GM23338 (cell line): ENCODE results near the gene DPH2. TPM values are rescaled to one million over a fixed set of nuclear protein-coding genes. Genes with fewer than 3 reads are reported as not detected.

Source experiments
- ATAC-seq: fragments of 200-7000 bp; cut with Tn5 transposase; 3 replicates; pipeline ENCODE4 v1.9.1; 2020
- DNase-seq: peaks from one replicate; pipeline ENCODE4 v3.0.0-alpha.2; 2015; ENCODE audit warnings: low spot score
- H2AFZ ChIP-seq: fragments of 200-600 bp; sonication (generic); 2 replicates; pipeline ENCODE4 v1.8.0; 2016; ENCODE audit warnings: antibody characterized with exemption, mild to moderate bottlenecking, moderate library complexity
- H3F3A ChIP-seq: fragments of 200-600 bp; sonication (generic); replicated peaks from 2 replicates; pipeline ENCODE4 v1.8.0; 2017; ENCODE audit warnings: antibody characterized with exemption, mixed run types, low read depth
- H3K27ac ChIP-seq: fragments of 200-600 bp; sonication (generic); 2 replicates; pipeline ENCODE4 v1.6.1; 2016; ENCODE audit warnings: low read depth
- H3K27me3 ChIP-seq: fragments of 200-600 bp; sonication (generic); 2 replicates; pipeline ENCODE4 v1.8.0; 2016; ENCODE audit warnings: mild to moderate bottlenecking, mixed run types, moderate library complexity; ENCODE audit not compliant: insufficient read depth
- H3K36me3 ChIP-seq: fragments of 200-600 bp; sonication (generic); 2 replicates; pipeline ENCODE4 v1.8.0; 2016; ENCODE audit warnings: mild to moderate bottlenecking; ENCODE audit not compliant: insufficient read depth
- H3K4me1 ChIP-seq: fragments of 200-600 bp; sonication (generic); 2 replicates; pipeline ENCODE4 v1.8.0; 2016; ENCODE audit warnings: mild to moderate bottlenecking, moderate library complexity; ENCODE audit not compliant: insufficient read depth
- H3K4me2 ChIP-seq: fragments of 200-600 bp; sonication (generic); 2 replicates; pipeline ENCODE4 v1.7.1; 2017; ENCODE audit warnings: mixed run types
- H3K4me3 ChIP-seq: fragments of 200-600 bp; sonication (generic); 2 replicates; pipeline ENCODE4 v1.6.1; 2016; ENCODE audit warnings: mixed run types
- H3K79me2 ChIP-seq: fragments of 200-600 bp; sonication (generic); replicated peaks from 2 replicates; pipeline ENCODE4 v1.8.0; 2017; ENCODE audit warnings: mild to moderate bottlenecking; ENCODE audit not compliant: insufficient read depth
- H3K9me2 ChIP-seq: fragments of 200-600 bp; sonication (generic); 2 replicates; pipeline ENCODE4 v1.8.0; 2017; ENCODE audit not compliant: insufficient read depth
- H4K20me1 ChIP-seq: fragments of 200-600 bp; sonication (generic); replicated peaks from 2 replicates; pipeline ENCODE4 v1.8.0; 2017; ENCODE audit warnings: mild to moderate bottlenecking; ENCODE audit not compliant: insufficient read depth
- H3K27ac Mint-ChIP-seq: 2 replicates; pipeline ENCODE4 v1.8.0; 2020; ENCODE audit warnings: inconsistent platforms, mild to moderate bottlenecking, moderate library complexity, mixed read lengths
- H3K27me3 Mint-ChIP-seq: 3 replicates; pipeline ENCODE4 v1.8.0; 2022; ENCODE audit warnings: low read depth, mild to moderate bottlenecking, moderate library complexity, mixed read lengths, inconsistent platforms; ENCODE audit not compliant: insufficient read depth, poor library complexity
- H3K36me3 Mint-ChIP-seq: 3 replicates; pipeline ENCODE4 v1.8.0; 2021; ENCODE audit warnings: low read depth, mild to moderate bottlenecking, inconsistent platforms, moderate library complexity, mixed read lengths
- H3K4me1 Mint-ChIP-seq: 3 replicates; pipeline ENCODE4 v1.8.0; 2020; ENCODE audit warnings: mild to moderate bottlenecking, inconsistent platforms, mixed read lengths
- H3K4me3 Mint-ChIP-seq: 3 replicates; pipeline ENCODE4 v1.8.0; 2021; ENCODE audit warnings: moderate library complexity, mild to moderate bottlenecking, inconsistent platforms, mixed read lengths
- H3K9me3 Mint-ChIP-seq: 3 replicates; pipeline ENCODE4 v1.8.0; 2020; ENCODE audit warnings: moderate library complexity, mild to moderate bottlenecking, inconsistent platforms, mixed read lengths
- CREB1 ChIP-seq: fragments of 250-450 bp; sonication (Bioruptor Pico); IDR thresholded peaks from 2 replicates; pipeline ENCODE4 v1.5.0; 2020; ENCODE audit warnings: low read depth, mild to moderate bottlenecking, moderate library complexity
- EZH2 ChIP-seq: fragments of 200-600 bp; sonication (generic); IDR thresholded peaks from one replicate; pipeline ENCODE4 v1.8.0; 2017; ENCODE audit warnings: antibody characterized with exemption, mild to moderate bottlenecking, low read depth; ENCODE audit not compliant: unreplicated experiment
- EZH2phosphoT487 ChIP-seq: fragments of 200-600 bp; sonication (generic); IDR thresholded peaks from one replicate; pipeline ENCODE4 v1.8.1; 2018; ENCODE audit warnings: antibody characterized with exemption; ENCODE audit not compliant: unreplicated experiment
- JUNB ChIP-seq: IDR thresholded peaks from one replicate; pipeline ENCODE4 v1.6.1; 2016; ENCODE audit warnings: antibody characterized with exemption; ENCODE audit not compliant: unreplicated experiment
- NANOG ChIP-seq: IDR thresholded peaks from 2 replicates; pipeline ENCODE4 v1.6.1; 2016; ENCODE audit warnings: antibody characterized with exemption, borderline replicate concordance
- POLR2AphosphoS5 ChIP-seq: IDR thresholded peaks from 2 replicates; pipeline ENCODE4 v1.6.1; 2016; ENCODE audit warnings: antibody characterized with exemption, low read depth
- STAT1 ChIP-seq: IDR thresholded peaks from one replicate; pipeline ENCODE4 v1.6.1; 2016; ENCODE audit warnings: antibody characterized with exemption; ENCODE audit not compliant: unreplicated experiment
- ZNF114 ChIP-seq: fragments of 250-450 bp; sonication (Bioruptor Pico); IDR thresholded peaks from 2 replicates; pipeline ENCODE4 v1.5.0; 2020; ENCODE audit warnings: mild to moderate bottlenecking, moderate library complexity
- ZNF331 ChIP-seq: fragments of 250-450 bp; sonication (Bioruptor Pico); IDR thresholded peaks from 2 replicates; pipeline ENCODE4 v1.5.0; 2020; ENCODE audit warnings: low read depth, mild to moderate bottlenecking, moderate library complexity
- polyA plus RNA-seq: library from polyadenylated mRNA; unstranded; fragments of >200 nt; fragmentation: Nextera tagmentation; extraction: Ambion mirVana; gene quantifications from 2 replicates; pipeline ENCODE4 v1.2.1, GENCODE V29; 2016
- total RNA-seq: library from RNA; depleted of rRNA; stranded (reverse); fragments of >200 nt; shearing (Covaris generic); gene quantifications from 2 replicates; pipeline ENCODE4 v1.2.3, GENCODE V29; 2014
- TF ChIP-seq, protein P1 (sequence below): IDR thresholded peaks from one replicate; pipeline ENCODE4 v1.6.1; 2018; ENCODE audit warnings: antibody characterized with exemption; ENCODE audit not compliant: unreplicated experiment
- TF ChIP-seq, protein P2 (sequence below): IDR thresholded peaks from 2 replicates; pipeline ENCODE4 v1.6.1; 2016; ENCODE audit warnings: antibody characterized with exemption
- TF ChIP-seq, protein P3 (sequence below), 2 experiments: fragments of 200-600 bp in 1 of 2; sonication (generic) in 1 of 2; conservative IDR thresholded peaks; 2 replicates each; pipeline versions ENCODE4 v1.5.1 to v1.6.1; 2016 to 2017; ENCODE audit warnings: antibody characterized with exemption in 2 of 2, low read depth in 2 of 2, mild to moderate bottlenecking in 2 of 2, moderate library complexity in 1 of 2
- TF ChIP-seq, protein P4 (sequence below): fragments of 250-450 bp; sonication (Bioruptor Pico); IDR thresholded peaks from 2 replicates; pipeline ENCODE4 v1.5.0; 2020; ENCODE audit warnings: mild to moderate bottlenecking, moderate library complexity

The DPH2 gene
- total and polyA plus RNA-seq, 2 experiments from 2014 or later: 32.1 to 90.3 TPM

DNA sequence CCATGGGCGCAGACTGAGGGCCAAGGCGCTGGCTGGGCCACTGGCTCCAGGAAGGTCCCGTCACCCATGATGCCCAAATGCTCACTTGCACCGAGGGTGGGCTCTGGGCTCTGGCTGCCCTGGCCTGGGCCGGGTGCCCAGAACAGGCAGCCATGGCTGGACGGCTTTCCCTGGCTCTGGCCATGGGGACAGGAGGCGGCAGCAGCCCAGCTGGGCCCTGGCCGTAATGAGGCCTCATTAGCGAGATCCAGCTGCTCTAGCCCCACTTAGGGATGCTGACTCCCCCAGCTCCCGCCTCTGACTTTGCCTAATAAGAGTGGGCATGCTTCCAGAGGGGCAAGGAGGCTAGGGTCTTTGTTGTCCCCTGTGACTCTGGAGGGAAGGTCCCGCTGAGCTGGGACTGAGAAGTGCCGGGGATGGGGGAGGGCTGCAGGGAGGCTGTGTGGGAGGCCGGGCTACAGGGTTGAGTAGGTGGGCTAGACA is 49.7 kb downstream of the DPH2 start:
- peaks cover 5% of the 10 kb centered on the region for H3K27me3 Mint-ChIP-seq
- H3K4me3 ChIP-seq: no peak overlapping the region
- H3K27me3 ChIP-seq: no peaks in the 10 kb centered on the region
- H3K27ac Mint-ChIP-seq: no peak overlapping the region
- no peaks in the 10 kb centered on the region for H3K79me2 ChIP-seq
- DNase-seq (no peak), ATAC-seq (no peak; the same call in 2 of the 3 replicates)
- no peak overlapping the region for H3K4me2 ChIP-seq
- H3K27ac ChIP-seq: no peak overlapping the region
- no peaks in the 10 kb centered on the region for H3K4me1 ChIP-seq
- H2AFZ ChIP-seq: no peak overlapping the region
- H3K4me3 Mint-ChIP-seq: no peak overlapping the region
- H3K36me3 Mint-ChIP-seq: peaks cover 46% of the 10 kb centered on the region
- peaks cover 5% of the 10 kb centered on the region for H3K4me1 Mint-ChIP-seq
- H4K20me1 ChIP-seq: no peaks in the 10 kb centered on the region; the same call in 1 of the 2 replicates
- TF ChIP-seq, protein P1, sequence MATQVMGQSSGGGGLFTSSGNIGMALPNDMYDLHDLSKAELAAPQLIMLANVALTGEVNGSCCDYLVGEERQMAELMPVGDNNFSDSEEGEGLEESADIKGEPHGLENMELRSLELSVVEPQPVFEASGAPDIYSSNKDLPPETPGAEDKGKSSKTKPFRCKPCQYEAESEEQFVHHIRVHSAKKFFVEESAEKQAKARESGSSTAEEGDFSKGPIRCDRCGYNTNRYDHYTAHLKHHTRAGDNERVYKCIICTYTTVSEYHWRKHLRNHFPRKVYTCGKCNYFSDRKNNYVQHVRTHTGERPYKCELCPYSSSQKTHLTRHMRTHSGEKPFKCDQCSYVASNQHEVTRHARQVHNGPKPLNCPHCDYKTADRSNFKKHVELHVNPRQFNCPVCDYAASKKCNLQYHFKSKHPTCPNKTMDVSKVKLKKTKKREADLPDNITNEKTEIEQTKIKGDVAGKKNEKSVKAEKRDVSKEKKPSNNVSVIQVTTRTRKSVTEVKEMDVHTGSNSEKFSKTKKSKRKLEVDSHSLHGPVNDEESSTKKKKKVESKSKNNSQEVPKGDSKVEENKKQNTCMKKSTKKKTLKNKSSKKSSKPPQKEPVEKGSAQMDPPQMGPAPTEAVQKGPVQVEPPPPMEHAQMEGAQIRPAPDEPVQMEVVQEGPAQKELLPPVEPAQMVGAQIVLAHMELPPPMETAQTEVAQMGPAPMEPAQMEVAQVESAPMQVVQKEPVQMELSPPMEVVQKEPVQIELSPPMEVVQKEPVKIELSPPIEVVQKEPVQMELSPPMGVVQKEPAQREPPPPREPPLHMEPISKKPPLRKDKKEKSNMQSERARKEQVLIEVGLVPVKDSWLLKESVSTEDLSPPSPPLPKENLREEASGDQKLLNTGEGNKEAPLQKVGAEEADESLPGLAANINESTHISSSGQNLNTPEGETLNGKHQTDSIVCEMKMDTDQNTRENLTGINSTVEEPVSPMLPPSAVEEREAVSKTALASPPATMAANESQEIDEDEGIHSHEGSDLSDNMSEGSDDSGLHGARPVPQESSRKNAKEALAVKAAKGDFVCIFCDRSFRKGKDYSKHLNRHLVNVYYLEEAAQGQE: no peak
- TF ChIP-seq EZH2phosphoT487 (no peak), CREB1 (CRISPR knock-in tag) (no peak), JUNB (no peak), STAT1 (no peak), ZNF331 (CRISPR knock-in tag) (no peak), POLR2AphosphoS5 (no peak), EZH2 (no peak), ZNF114 (CRISPR knock-in tag) (no peak), NANOG (no peak)
- TF ChIP-seq, protein P2, sequence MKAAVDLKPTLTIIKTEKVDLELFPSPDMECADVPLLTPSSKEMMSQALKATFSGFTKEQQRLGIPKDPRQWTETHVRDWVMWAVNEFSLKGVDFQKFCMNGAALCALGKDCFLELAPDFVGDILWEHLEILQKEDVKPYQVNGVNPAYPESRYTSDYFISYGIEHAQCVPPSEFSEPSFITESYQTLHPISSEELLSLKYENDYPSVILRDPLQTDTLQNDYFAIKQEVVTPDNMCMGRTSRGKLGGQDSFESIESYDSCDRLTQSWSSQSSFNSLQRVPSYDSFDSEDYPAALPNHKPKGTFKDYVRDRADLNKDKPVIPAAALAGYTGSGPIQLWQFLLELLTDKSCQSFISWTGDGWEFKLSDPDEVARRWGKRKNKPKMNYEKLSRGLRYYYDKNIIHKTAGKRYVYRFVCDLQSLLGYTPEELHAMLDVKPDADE: no peak
- TF ChIP-seq, protein P3, sequence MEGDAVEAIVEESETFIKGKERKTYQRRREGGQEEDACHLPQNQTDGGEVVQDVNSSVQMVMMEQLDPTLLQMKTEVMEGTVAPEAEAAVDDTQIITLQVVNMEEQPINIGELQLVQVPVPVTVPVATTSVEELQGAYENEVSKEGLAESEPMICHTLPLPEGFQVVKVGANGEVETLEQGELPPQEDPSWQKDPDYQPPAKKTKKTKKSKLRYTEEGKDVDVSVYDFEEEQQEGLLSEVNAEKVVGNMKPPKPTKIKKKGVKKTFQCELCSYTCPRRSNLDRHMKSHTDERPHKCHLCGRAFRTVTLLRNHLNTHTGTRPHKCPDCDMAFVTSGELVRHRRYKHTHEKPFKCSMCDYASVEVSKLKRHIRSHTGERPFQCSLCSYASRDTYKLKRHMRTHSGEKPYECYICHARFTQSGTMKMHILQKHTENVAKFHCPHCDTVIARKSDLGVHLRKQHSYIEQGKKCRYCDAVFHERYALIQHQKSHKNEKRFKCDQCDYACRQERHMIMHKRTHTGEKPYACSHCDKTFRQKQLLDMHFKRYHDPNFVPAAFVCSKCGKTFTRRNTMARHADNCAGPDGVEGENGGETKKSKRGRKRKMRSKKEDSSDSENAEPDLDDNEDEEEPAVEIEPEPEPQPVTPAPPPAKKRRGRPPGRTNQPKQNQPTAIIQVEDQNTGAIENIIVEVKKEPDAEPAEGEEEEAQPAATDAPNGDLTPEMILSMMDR (conservative IDR thresholded peaks at IDR 0.05; ENCODE audit: low read depth in 2 of 2): no peak
- TF ChIP-seq, protein P4, sequence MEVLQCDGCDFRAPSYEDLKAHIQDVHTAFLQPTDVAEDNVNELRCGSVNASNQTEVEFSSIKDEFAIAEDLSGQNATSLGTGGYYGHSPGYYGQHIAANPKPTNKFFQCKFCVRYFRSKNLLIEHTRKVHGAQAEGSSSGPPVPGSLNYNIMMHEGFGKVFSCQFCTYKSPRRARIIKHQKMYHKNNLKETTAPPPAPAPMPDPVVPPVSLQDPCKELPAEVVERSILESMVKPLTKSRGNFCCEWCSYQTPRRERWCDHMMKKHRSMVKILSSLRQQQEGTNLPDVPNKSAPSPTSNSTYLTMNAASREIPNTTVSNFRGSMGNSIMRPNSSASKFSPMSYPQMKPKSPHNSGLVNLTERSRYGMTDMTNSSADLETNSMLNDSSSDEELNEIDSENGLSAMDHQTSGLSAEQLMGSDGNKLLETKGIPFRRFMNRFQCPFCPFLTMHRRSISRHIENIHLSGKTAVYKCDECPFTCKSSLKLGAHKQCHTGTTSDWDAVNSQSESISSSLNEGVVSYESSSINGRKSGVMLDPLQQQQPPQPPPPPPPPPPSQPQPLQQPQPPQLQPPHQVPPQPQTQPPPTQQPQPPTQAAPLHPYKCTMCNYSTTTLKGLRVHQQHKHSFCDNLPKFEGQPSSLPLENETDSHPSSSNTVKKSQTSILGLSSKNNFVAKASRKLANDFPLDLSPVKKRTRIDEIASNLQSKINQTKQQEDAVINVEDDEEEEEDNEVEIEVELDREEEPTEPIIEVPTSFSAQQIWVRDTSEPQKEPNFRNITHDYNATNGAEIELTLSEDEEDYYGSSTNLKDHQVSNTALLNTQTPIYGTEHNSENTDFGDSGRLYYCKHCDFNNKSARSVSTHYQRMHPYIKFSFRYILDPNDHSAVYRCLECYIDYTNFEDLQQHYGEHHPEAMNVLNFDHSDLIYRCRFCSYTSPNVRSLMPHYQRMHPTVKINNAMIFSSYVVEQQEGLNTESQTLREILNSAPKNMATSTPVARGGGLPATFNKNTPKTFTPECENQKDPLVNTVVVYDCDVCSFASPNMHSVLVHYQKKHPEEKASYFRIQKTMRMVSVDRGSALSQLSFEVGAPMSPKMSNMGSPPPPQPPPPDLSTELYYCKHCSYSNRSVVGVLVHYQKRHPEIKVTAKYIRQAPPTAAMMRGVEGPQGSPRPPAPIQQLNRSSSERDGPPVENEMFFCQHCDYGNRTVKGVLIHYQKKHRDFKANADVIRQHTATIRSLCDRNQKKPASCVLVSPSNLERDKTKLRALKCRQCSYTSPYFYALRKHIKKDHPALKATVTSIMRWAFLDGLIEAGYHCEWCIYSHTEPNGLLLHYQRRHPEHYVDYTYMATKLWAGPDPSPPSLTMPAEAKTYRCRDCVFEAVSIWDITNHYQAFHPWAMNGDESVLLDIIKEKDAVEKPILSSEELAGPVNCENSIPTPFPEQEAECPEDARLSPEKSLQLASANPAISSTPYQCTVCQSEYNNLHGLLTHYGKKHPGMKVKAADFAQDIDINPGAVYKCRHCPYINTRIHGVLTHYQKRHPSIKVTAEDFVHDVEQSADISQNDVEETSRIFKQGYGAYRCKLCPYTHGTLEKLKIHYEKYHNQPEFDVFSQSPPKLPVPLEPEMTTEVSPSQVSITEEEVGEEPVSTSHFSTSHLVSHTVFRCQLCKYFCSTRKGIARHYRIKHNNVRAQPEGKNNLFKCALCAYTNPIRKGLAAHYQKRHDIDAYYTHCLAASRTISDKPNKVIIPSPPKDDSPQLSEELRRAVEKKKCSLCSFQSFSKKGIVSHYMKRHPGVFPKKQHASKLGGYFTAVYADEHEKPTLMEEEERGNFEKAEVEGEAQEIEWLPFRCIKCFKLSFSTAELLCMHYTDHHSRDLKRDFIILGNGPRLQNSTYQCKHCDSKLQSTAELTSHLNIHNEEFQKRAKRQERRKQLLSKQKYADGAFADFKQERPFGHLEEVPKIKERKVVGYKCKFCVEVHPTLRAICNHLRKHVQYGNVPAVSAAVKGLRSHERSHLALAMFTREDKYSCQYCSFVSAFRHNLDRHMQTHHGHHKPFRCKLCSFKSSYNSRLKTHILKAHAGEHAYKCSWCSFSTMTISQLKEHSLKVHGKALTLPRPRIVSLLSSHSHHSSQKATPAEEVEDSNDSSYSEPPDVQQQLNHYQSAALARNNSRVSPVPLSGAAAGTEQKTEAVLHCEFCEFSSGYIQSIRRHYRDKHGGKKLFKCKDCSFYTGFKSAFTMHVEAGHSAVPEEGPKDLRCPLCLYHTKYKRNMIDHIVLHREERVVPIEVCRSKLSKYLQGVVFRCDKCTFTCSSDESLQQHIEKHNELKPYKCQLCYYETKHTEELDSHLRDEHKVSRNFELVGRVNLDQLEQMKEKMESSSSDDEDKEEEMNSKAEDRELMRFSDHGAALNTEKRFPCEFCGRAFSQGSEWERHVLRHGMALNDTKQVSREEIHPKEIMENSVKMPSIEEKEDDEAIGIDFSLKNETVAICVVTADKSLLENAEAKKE (CRISPR knock-in tag): no peak
- H3K9me2 ChIP-seq: no peaks in the 10 kb centered on the region
- H3F3A ChIP-seq: no peaks in the 10 kb centered on the region
- no peaks in the 10 kb centered on the region for H3K36me3 ChIP-seq
- H3K9me3 Mint-ChIP-seq: no peaks in the 10 kb centered on the region
